Astrocyte (in vitro differentiated cells and primary cell): ENCODE data around the gene ZFPM1.

Experiments
- EZH2 ChIP-seq: IDR thresholded peaks from 2 replicates; pipeline ENCODE4 v1.6.1; 2012; ENCODE audit warnings: mild to moderate bottlenecking, low read length, inconsistent platforms; ENCODE audit not compliant: insufficient read depth
- TF ChIP-seq, protein P1 (sequence below): IDR thresholded peaks from 2 replicates; pipeline ENCODE4 v1.5.1; 2011; ENCODE audit warnings: low read depth, mild to moderate bottlenecking, inconsistent platforms, low read length, moderate library complexity; ENCODE audit not compliant: insufficient read depth

DNA sequence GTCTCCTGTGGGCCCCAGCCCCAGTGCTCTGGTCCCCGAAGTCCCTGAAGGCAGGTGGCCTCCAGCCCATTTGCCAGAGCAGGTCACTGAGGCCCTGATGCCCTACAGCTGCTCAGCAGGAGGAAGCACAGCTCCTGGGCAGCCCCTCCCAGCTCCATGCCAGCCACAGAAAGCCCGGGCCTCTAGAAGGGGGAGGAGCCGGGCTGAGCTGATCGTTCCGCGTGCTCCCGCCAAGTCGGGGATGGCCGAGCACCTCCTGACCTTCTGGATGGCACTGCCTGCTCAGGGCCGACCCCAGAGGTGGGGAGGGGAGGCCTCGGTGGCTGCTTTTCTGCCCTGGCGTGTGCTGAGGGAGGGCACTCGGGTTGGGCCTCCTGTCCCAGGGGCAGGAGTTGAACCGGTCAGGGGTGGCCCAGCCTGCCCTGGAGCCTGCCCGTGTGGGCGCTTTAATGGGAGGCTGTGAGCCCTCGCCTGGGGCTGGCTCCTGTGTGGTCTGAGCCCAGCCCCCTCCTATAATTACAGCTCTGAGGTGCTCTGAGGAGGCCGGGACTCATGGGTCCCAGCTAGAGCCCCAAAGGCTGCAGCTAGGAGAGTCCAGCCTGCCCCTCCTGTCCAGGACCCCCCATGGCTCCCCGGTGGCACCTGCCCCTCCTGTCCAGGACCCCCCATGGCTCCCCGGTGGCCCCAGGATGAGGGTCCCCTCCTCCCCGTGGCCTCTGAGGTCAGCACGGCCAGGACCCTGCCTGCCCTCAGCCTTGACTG, 29.7 kb downstream of the ZFPM1 start:
- TF ChIP-seq, protein P1, sequence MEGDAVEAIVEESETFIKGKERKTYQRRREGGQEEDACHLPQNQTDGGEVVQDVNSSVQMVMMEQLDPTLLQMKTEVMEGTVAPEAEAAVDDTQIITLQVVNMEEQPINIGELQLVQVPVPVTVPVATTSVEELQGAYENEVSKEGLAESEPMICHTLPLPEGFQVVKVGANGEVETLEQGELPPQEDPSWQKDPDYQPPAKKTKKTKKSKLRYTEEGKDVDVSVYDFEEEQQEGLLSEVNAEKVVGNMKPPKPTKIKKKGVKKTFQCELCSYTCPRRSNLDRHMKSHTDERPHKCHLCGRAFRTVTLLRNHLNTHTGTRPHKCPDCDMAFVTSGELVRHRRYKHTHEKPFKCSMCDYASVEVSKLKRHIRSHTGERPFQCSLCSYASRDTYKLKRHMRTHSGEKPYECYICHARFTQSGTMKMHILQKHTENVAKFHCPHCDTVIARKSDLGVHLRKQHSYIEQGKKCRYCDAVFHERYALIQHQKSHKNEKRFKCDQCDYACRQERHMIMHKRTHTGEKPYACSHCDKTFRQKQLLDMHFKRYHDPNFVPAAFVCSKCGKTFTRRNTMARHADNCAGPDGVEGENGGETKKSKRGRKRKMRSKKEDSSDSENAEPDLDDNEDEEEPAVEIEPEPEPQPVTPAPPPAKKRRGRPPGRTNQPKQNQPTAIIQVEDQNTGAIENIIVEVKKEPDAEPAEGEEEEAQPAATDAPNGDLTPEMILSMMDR: no peak
- no peak for TF ChIP-seq EZH2
